Activated T-cell treated with anti-CD3 and anti-CD28 coated beads for 1 hour (primary cell): ENCODE measurements around the gene PPDPF.
"Not testable (repeated sequence)": the region's sequence is repeated elsewhere in the genome, so short reads cannot be mapped to it uniquely, and the experiment has no call there.

Experiments
- DNase-seq: peaks from one replicate; pipeline ENCODE4 v3.0.0-alpha.2; 2020; ENCODE audit warnings: low read depth

PPDPF gene

DNA sequence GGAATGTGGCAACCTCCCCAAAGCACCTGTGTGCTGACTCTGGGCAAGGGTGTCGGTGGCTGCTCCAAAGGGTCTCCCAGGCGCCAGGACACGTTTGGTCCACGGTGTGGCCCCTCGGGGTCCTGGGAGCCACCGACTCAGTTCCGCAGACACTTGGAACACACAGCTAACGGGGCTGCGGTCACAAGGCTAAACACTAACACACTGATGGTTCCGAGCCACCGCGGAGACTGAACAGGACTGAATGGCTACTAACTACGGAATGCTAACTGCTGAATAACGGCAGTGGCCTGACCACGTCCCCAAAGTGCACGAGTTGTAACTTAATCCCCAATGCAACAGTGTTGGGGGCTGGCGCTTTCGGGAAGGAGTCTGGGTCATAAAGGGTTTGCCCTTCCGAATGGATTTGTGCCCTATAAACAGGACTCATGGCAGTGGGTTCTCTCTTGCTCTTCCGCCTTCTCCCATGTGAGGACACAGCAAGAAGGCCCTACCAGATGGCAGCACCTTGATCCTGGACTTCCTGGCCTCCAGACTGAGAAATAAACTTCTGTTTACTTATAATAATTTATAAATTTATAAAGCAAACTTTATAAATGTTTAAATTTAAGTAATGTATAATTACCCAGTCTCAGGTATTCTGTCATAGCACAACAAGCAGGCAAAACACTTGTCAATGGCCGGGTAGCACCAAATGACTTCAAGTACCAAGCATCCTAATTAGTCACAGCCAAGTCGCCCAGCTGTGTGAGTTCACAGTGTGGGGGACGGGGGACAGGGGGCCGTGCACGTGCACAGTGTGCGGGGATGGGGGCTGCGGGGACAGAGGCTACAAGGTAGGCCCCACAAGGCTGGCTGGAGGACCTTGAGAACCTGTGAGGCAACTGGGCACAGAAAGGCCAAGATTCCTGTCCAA lies 19.4 kb upstream of the PPDPF start:
- no peak for DNase-seq

DNA sequence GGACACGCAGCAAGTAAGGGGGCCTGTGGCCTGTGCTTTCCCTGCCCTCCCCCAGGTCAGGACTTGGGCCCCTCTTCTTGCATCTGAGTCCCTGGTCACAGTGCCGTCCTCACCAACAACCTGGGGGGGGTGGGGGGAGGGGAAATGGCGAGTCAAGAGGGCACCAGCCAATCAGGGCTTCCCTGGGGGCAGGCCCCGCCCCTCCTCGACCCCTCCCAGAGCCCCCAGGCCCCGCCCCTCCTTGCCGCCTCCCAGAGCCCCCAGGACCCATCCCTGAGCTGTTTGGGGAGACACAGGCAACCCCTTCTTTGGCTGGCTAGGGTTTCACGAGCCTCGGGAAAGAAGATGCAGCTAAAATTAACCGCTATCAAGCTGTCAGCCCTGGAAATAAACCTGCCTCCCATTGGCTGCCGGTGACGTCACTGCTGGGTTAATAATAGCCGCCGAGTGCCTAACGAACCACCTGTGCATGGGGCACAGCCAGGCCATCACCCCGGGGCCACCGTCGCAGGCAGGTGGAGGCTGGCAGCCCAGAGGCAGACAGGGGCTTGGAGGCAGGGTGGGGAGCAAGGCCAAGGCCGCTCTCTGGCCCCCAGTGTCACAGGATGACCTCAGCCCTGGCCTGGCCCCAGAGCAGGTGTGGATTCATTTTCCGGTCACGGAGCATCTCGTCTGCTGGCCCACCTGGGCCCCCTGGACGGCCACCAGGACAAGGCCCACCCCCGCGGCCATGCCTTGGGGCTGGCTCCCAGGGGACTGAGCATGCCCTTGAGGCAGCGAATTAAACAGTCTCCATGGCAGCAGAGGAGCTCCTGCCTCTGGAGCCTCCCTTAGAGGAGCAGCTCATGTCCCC lies 18.5 kb upstream of the PPDPF start:
- DNase-seq, result no peak

DNA sequence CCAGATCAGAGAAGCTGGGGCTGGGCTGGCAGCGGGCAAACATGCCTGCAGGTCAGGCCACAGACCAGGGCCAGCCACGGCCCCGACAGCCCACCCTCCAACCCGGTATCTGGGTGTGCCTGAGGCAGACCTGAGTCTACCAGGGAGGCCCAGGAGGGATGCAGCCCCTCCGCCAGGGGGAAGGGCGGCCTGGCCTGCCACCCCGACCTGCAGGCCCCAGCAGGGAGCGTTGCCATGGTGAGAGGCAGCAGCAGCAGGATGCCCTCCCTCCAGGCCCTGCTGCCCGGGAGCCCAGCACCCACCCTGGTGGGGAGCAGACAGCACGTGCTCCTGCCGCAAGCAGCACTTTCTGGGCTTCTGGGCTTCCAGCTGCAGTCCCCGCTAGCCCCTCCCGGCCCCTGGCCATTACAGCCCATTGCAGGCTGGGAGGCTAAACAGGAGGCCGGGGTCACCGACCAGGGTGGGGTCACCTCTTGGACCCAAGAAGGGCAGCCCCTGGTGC lies 17.8 kb upstream of the PPDPF start:
- no peak for DNase-seq

DNA sequence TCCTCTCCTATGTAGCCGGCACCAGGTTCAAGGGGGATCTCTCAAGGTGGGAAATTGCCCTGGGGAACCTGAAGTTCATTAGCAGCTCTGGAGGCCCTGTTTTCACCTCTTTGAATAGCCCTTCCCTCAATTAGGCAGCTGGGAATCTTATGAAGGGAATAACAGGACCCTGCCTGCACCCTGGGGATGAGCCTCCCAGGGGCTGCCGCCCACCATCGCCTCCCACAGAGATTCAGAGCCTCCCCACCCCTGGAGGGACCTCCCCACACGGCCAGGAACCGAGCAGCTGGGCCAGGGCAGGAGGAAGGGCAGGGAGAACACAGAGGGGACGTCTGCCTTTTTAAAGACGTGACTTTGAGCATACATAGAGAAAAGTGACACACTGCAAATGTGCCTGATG lies 17.0 kb upstream of the PPDPF start:
- no peak for DNase-seq

DNA sequence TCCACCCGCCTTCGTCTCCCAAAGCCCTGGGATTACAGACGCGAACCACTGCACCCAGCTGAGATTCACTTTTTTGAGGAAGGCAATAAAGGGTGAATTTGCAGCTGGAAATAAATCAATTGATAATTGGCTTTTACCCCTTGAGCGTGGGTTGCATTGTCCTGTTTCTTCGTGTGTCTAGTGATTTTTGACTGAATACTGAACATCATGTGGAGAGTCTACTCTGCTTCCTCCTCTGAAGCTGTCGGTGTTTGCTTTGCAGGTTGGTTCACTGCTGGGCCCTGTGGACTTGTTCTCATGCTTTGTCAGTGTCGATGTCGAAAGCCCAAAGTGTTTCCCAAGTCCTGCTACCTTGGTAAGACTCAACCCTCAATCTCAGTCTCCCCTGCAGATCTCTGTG lies 15.9 kb upstream of the PPDPF start:
- DNase-seq, result no peak

DNA sequence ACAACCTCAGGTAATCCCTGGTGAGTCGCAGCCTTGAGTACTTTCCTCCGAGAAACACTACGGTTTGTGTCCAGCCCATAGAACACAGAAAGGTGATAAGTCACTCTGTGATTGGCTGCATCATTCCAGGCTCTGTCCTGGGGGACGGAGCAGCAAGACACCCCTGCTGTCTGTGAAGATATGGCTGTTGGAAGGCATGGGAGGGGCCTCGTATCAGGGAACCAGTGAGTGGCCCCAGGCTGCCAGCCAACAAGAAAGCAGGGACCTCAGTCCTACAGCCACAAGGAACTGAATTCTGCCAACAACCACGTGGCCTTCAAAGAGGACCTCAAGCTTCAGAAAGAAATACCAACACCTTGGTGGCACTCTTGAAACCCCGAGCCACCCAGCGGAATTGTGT lies 15.3 kb upstream of the PPDPF start:
- no peak for DNase-seq

DNA sequence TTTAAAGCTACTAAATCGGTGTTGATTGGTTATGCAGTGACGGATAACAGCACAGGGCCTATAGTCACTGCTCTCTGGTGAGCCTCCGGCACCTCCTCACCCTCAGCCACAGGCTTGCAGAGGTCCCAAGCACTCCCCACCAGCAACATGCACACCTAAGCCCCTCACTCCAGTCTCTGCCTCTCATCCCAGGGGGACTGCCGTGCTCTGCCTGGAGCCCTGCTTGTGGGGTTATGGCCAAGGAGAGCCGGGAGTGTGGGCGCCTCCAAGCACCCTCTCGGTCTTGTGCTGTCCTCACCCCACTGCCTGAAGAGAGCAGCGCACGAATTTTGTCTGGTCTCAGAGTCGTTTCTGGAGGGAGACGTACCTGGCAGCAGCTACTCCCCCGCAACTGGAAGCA lies 14.8 kb upstream of the PPDPF start:
- DNase-seq, result no peak

DNA sequence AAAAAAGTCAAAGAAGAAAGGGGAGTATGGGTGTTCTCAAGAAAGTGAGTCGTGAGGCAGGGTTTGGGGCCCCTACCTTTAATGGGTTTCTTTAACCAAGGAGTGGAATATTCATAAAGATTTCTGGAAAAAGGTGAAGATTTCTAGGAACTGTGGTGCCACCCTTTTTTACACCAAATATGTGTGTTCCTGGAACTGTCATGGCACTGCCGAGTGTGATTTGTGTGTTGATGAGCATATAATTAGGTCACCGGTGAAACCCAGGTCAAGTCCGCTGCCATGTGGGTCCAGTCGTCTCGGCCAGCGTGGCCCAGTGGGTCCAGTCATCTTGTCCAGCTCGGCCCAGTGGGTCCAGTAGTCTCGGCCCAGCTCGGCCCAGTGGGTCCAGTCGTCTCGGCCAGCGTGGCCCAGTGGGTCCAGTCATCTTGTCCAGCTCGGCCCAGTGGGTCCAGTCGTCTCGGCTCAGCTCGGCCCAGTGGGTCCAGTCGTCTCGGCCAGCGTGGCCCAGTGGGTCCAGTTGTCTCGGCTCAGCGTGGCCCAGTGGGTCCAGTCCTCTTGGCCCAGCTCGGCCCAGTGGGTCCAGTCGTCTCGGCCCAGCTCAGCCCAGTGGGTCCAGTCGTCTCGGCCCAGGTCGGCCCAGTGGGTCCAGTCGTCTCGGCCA lies 13.4 kb upstream of the PPDPF start:
- DNase-seq, result no peak

DNA sequence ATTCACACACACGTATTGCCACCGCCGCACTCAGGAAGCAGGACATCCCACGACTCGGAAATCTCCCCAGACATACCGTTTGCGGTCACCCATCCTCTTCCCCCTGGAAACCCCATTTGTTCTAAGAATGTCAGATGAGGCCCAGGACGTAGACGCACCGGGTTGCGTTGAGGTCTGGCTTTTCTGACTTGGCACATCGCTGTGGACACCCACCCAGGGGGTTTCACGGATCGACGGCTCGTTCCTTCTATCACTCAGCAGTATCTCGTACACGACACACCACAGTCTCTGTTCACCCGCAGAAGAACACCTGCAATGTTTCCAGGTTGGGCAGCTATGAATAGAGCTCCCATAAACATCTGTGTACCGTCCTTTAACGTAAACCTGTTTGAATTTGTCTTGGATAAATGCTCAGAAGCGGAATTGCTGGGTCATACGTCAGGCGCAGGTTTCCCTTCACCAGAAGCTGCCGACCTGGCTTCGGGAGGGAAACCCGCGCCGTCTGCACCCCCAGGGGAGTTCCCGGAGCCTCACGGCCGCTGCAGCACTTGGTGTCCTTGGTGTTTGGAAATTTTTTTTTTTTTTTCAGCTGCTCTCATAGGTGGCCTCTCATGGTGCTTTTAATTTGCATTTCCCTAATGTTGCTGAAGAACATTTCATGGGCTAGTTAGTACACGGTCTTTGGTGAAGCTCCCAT lies 12.3 kb upstream of the PPDPF start:
- no peak for DNase-seq

DNA sequence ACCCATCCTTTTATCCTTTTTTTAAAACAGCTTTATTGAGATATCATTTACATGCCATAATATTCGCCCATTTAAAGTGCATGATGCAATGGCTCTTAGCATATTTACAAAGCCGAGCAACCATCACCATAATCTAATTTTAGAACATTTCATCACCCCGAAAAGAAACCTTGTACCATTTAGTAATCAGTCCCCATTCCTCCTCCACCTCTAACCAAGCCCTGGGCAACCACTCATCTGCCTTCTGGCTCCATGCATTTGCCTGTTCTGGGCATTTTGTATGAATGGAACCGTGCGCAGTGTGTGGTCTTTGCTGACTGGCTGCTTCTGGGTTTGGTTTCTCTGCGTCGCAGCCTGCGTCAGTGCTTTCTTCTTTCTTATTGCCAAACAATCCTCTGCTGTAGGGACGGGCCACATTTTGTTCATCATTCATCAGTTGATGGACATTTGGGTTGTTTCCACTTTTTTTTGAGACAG lies 11.4 kb upstream of the PPDPF start:
- no peak for DNase-seq

DNA sequence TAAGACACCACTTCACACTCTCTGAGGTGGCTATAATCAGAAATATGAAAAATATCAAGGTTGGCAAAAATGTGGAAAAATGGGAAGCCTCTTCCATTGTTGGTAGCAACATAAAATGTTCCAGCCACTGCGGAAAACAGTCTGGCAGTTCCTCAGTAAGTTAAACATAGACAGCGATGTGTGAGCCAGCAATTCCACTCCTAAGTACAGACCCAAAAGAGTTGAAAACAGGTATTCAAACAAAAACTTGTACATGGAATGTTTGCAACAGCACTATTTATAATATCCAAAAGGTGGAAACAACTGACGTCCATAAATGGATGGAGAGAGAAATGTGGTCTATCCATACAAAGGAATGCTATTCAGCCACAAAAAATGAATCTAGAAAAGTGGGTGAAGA lies 7.4 kb upstream of the PPDPF start:
- no peak for DNase-seq

DNA sequence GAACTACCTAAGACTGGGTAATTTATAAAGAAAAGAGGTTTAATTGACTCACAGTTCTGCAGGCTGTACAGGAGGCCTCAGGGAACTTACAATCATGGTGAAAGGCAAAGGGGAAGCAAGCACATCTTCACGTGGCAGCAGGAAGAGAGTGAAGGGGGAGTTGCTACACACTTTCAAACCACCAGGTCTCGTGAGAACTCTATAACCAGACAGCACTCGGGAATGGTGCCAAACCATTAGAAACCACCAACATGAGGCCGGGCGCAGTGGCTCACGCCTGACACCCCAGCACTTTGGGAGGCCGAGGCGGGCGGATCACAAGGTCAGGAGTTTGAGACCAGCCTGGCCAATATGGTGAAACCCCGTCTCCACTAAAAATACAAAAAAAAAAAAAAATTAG lies 6.0 kb upstream of the PPDPF start:
- not testable (repeated sequence) for DNase-seq

DNA sequence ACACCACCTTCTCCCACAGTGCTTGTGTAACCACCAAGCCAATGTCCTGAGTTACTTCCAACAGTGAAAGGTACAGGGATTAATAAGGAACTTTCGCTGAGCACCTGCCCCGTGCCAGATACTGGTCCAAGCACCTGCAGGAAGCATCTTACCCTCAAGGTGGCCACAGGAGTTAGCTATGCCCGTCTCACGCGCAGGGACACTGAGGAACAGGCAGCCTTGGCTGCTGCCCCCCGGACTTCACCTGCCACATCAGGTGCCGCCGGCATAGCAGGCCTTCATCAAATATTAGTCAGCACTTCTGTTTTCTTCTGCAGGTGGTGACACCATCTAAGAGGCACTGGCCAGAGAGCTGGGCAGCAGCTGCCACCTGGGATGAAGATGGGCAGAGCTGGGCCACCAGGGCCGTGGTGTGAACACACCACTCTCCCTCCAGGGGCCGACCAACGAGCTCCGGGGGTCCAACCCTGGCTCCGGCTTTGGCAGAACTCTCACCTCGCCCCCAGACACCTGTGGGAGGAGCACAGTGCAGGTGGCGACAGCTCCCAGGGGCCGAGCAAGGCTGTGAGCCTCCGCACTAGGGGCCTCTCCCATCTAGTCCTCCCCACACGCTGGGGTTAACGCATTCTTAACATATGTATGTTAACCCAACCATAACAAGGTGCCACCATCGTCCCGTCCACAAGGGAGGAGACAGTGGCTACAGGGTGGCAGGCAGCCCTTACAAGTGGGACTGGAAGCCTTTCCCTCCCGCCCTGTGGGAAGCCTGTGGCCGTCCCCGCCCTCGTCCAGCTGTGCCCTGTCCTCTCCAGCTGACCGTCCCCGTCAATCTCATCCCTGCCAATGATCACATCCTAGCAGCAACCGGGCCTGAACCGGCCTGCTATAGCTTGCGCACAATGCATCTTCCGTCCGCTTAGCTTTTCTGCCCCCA lies 2.9 kb upstream of the PPDPF start:
- no peak for DNase-seq

DNA sequence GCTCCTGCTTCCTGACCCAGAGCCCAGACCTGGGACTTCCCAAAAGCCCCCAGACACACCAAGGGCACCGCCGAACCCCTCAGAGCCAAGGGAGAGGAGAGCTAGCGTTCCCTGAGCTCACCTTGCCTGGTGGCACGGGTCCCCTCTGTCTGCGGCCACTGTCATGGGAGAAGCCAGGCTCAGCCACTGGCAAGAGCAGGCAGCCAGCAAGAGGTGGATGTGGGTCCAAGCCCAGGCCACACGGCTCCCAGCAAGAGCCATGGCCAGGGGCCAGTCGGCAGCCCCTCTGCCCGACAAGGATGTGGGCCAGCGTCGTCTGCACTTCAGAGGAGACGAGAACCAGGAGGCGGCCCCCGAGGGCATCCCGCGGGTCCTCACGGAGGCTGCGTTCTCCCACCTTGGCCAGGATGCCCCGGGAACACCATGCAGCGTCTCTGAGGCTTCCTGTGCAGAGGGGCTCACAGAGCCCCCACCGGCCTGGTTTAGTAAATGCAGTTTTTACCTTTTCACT lies 2.2 kb upstream of the PPDPF start:
- DNase-seq, result no peak

DNA sequence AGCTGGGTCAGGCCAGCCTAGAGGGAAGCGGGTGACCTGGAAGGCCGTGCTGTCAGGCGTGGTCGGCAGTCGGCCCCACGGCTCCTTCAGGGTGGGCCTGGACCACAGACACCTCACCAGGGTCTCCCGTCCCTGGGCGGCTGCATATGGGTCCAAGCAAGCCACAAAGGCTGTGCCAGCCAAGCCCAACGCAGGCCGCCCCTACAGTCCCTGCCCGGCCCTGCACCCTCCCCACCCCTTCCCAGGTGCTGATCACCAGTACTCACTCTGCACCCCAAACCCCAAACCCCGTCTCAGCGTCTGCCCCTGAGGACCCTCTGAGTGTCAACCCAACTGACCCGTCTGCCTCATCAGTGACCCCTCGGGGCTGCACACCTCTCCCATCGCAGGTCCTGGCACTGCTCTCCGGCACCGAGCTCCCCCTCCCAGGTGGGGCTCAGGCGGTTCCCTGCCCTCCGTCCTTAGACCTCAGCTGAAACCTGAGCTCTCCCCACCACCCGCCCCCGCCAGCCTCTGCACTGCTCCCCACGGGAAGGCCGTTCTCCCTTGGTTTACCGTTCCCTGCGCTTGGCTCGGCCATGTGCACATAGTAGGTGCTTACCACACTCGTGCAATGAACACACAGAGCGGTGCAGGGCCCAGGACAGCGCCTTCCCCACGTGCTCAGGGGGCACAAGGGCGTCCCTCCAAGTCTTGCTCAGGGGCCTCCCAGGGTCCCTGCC lies 1.5 kb upstream of the PPDPF start:
- DNase-seq, result no peak

DNA sequence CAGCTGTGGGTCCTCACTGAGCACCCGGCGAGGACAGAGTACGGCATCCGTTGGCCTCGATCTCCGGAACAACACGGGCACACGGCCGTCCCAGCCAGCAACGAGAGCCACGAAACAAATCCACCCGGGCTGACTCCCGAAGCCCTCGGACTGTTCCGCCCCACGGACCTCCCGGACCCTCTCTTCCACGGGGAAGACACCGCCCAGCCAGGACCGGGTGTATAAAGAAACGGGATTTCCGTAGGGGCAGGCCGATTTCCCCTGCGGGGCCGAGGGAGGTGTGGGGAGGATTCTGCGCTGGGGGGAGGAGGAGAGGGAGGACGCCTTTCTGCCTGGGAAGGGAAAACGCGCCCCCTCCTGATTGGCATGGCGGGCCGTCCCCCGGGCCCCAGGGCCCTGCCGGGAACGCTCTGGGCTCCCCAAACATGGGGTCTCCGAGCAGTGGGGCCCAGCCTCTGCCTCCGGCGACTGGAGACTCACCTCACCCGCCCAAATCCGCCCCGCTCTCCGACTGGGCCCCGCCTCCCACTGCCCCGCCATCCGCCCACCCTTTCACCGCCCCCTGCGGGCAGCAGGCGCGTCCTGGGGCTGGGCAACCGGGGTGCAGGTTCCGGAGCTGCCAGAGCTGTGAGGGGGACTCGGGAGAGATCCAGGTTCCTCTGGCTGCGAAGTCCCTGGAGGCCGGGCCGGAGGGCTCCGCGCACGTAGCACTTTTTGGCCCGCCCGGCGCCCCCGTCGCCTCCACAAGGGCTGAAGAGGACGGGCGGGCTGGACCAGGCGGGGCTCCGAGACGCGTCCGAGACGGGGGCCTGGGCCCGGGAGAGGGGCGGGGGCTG lies 679 bp upstream of the PPDPF start:
- DNase-seq, result peak; percentile 53

DNA sequence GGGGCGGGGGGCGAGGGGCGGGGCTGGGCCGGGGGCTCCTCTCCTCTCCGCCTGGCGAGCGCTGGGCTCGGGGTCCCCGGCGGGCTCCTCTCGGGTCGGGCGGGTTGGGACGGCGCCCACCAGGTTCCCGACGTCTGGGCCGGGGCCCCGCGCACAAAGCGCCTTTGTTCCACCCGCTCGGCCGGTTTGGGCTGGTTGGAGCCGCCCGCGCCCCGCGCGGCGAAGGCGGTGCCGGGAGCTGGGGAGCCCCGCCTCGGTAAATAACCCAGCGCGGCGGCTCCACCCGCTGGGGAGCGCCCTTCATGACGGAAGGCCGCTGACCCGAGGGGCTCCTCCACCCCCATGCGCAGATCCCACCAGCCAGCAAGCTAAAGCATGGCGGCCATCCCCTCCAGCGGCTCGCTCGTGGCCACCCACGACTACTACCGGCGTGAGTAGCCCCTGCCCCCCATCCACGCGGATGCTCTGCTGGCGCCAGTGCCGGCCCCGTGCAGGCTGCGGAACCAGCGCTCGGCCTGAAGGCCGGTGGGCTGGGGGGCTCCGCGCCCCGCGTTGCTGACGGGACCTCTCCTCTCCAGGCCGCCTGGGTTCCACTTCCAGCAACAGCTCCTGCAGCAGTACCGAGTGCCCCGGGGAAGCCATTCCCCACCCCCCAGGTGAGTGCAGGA lies 503 bp downstream of the PPDPF start:
- DNase-seq, result peak; percentile 49

DNA sequence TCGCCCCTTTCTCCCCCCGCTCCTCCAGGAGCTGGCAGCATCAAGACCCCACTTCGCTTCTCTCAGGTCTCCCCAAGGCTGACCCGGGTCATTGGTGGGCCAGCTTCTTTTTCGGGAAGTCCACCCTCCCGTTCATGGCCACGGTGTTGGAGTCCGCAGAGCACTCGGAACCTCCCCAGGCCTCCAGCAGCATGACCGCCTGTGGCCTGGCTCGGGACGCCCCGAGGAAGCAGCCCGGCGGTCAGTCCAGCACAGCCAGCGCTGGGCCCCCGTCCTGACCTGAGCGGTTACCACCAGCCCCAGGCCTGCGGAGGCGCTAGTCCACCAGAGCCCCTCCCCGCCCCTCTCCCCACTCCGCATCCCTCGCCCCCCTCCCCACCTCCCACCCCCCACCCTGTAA lies 1.0 kb downstream of the PPDPF start:
- no peak for DNase-seq
